ENCODE results near the gene CCDC85C. TPM values are rescaled to one million over a fixed set of nuclear protein-coding genes. Genes with fewer than 3 reads are reported as not detected.

Gene CCDC85C
- polyA plus RNA-seq, 4 donors = 17.6 to 42.3 (median 28.6) TPM

DNA sequence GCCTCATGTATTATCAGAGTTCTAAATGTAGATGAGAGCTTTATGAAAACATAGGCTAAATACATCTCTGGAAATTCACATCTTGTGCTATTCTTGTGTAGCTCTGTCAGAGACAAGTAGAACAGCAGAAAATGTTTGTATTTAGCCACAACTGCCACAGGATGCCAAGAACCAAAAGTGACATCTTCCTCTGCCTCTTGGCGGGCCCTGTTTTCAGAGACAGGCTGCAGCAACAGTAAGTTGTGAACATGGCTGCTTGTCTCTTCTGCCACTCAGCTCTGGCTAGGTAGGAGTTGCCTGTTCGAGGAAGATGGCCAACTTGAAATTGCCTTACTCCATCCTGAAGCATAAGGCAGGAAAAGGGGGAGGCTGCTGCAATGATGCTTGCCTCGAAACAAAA lies 153.7 kb downstream of the CCDC85C start:
- H3K36me3 ChIP-seq (ENCODE audit: control insufficient read depth in 3 of 3, insufficient read depth in 2 of 3, low read depth in 1 of 3, low read length in 3 of 3) = peaks cover 7 to 60% (median 18%) of the 10 kb centered on the region in 3 donors
- no peak for DNase-seq
- no peaks in the 10 kb centered on the region for H3K27me3 ChIP-seq (ENCODE audit: control insufficient read depth in 3 of 3, insufficient read depth in 3 of 3, low read length in 3 of 3)
- H3K27ac ChIP-seq (ENCODE audit: low read depth in 1 of 3, low read length in 2 of 3) = no peak overlapping the region
- no peaks in the 10 kb centered on the region for H3K4me1 ChIP-seq (ENCODE audit: control insufficient read depth in 3 of 3, insufficient read depth in 2 of 3, low read depth in 1 of 3, low read length in 2 of 3)
- WGBS, 3 donors = 91 to 93% (median 91%) methylated on average over 3 of the region's 3 CpGs
- FAIRE-seq = no peak
- no peaks in the 10 kb centered on the region for H3K9me3 ChIP-seq (ENCODE audit: control insufficient read depth in 2 of 2, insufficient read depth in 1 of 2, low read depth in 1 of 2, low read length in 1 of 2)
- no peak overlapping the region for H3K4me3 ChIP-seq (ENCODE audit: low read depth in 1 of 3, low read length in 3 of 3)

Other genes with a start within 250 kb of the CCDC85C start
- 10 to 100 TPM; 38.1 to 61.4 (median 50.9) TPM for gene SETD3, start 123.3 kb downstream of the CCDC85C start, polyA plus RNA-seq
- 10 to 100 TPM; 13.4 to 43.4 (median 17.3) TPM for gene CCNK, start 122.8 kb downstream of the CCDC85C start, polyA plus RNA-seq
- gene HHIPL1, start 40.9 kb upstream of the CCDC85C start, polyA plus RNA-seq = under 1 TPM in 3 of 4 donors, not detected in 1; under 0.01 to 0.69 (median 0.59) TPM
- under 1 TPM in 2 of 4 donors, not detected in 2; 0.64 to 0.96 TPM for gene CYP46A1, start 80.1 kb upstream of the CCDC85C start, polyA plus RNA-seq
- 10 to 100 TPM in 1 of 4 donors, 1 to 10 TPM in 2, under 1 TPM in 1; 0.22 to 20.7 (median 5.8) TPM for gene EML1, start 189.2 kb upstream of the CCDC85C start, polyA plus RNA-seq